Stimulated activated CD8-positive, alpha-beta memory T cell treated with anti-CD3 and anti-CD28 coated beads, Interleukin-12 subunit alpha, Interleukin-12 subunit beta, amount 100 ng/mL, for 24 hours (primary cell): ENCODE data around the gene KCNAB1.

Source experiments
- DNase-seq: peaks from one replicate; pipeline ENCODE4 v3.0.0-alpha.2; 2020; ENCODE audit errors: extremely low read depth

The KCNAB1 gene

GRCh38 chr3:156371701-156372100 lies 251.3 kb downstream of the KCNAB1 start:
- no peak for DNase-seq

- DNase-seq, result no peak
These were observed 252.7 kb downstream of the KCNAB1 start for GRCh38 chr3:156373095-156373494.

GRCh38 chr3:156373654-156374053 lies 253.3 kb downstream of the KCNAB1 start:
- no peak for DNase-seq

- no peak for DNase-seq
These were observed 255.8 kb downstream of the KCNAB1 start for GRCh38 chr3:156376199-156376598.

- no peak for DNase-seq
These were observed 256.9 kb downstream of the KCNAB1 start for GRCh38 chr3:156377266-156377665.

DNA sequence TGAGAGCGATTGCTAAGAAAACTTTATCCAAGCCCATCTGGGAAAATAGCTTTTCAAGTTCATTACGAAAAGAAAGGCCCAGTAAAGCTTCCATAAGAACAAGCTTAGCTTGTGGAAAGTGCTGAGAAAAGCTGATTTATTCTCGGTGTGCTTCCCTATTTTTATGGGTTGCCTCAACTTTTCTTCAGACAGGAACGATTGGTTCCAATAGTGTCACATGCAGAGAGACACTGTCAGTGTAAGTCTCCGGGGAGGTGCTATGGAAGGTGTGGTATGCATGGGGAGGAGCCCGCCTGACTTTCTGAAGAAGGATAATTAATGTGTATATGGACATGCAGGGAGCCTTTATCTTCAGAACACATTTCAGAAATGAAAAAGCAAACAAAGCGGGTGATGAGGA lies 257.3 kb downstream of the KCNAB1 start:
- no peak for DNase-seq

DNA sequence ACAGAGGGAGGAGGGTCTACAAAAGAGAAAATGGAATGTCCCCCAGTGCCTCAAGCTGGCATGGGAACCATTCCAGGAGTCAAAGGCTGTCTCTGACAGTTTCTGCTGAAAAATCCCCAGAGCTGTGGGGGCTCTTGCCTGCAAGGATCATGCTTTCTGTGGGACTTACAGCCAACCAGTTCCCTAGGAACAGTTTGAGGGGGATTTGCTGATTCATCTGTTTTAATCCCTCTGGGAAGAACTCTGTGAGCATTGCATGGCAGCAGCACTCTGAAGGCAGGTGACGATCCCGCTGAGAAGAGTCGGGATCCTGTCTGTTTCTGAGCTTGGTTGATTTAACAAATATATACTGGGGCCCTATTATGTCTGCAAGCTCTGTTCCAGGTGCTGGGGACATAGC lies 258.5 kb downstream of the KCNAB1 start:
- DNase-seq, result no peak

DNA sequence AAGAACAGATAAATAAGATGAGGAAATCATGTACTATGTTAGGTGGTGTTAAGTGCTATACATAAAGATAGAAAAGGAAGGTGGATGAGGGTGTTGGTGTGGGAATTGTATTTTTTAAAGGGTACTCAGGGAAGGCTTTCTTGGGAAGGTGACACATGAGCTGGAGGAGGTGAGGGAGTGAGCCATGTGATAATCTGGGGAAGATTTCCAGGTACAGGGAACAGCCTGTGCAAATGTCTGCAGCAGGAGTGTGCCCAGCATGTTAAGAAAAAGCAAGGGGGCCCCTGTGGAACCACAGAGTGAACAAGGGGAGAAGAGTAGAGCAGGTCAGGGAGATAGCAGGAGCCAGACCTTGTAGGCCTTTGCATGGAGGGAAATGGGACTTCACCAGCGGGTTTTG lies 258.9 kb downstream of the KCNAB1 start:
- DNase-seq, result no peak

GRCh38 chr3:156381253-156381652 lies 260.9 kb downstream of the KCNAB1 start:
- no peak for DNase-seq

- DNase-seq, result no peak
These were observed 262.3 kb downstream of the KCNAB1 start for GRCh38 chr3:156382458-156383346.

- no peak for DNase-seq
These were observed 263.2 kb downstream of the KCNAB1 start for GRCh38 chr3:156383441-156384025.

GRCh38 chr3:156388497-156389448 lies 268.4 kb downstream of the KCNAB1 start:
- no peak for DNase-seq

- DNase-seq, result no peak
These were observed 269.1 kb downstream of the KCNAB1 start for GRCh38 chr3:156389449-156389950.

DNA sequence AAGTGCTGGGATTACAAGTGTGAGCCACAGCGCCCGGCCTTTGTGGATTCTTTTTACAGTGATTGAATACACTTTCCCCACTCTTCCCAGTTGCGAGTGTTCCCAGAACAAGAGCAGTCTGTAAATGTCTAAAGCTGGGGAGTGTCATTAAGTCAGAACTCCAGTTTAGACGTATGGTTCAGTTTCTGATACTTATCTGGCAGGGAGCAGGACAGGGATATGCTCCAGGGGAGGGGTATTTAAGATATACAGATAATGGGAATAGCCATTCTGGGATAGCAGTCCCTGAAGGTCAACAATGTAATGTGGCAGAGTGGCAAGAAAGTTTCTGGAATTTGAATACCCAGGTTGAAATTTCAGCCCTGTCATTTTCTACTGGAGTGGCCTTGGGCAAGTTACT lies 270.5 kb downstream of the KCNAB1 start:
- no peak for DNase-seq

- DNase-seq, result no peak
These were observed 275.8 kb downstream of the KCNAB1 start for GRCh38 chr3:156395961-156396710.

DNA sequence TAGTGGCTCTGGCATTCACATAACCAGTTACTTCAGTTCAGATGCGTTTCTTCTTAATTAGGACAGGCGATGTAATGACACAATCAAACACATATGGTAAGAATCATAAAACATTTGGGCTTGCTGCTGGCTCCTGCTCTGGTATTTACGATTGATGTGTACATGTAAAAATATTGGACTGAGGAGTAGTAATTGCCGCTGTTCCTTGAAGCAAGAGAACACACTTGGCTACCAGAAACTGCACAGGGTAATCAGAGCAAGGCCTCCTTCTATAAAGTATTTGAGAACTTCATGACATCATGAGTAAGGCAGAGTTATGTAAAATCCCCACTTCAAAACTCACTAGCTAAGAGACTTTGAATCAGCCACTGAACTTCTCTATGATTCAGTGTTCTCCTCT lies 276.5 kb downstream of the KCNAB1 start:
- no peak for DNase-seq

DNA sequence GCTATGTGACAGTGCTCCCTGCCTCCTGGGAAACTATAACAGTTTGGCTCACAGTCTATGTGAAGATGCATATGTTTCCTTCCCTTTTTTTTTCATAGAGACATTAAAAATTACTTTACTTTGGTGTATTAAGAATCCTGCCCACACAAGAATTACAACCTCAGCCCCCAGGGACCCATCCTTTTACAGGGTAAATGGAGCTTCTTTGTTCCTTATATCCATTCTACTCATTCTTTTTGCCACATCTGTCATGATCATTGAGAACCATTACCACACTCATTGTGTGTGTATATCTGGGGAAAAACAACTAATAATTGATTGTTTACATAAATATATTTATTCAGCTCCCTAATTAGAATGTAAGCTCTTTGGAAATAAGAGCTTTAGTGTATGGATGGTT lies 277.2 kb downstream of the KCNAB1 start:
- DNase-seq, result no peak

DNA sequence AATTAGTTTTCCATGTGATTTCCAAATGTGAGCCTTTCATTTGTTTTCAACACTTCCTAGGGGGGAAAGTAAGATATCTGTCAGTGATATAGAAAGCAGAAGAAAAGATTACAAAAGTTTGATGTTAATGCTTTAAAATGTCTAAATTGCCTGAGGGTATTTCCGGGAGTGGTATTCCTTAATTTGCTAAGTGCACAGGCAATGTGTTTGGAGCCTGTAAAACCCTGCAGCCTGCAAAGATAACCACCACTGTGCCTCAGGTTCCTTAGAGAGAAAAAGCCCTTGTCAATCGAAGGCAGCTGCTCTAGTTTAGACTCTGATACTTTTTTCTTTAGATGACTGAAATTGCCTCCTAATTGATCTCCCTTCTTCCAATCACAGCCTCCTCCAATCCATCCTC lies 279.7 kb downstream of the KCNAB1 start:
- DNase-seq, result no peak

- no peak for DNase-seq
These were observed 280.4 kb downstream of the KCNAB1 start for GRCh38 chr3:156400735-156401134.

DNA sequence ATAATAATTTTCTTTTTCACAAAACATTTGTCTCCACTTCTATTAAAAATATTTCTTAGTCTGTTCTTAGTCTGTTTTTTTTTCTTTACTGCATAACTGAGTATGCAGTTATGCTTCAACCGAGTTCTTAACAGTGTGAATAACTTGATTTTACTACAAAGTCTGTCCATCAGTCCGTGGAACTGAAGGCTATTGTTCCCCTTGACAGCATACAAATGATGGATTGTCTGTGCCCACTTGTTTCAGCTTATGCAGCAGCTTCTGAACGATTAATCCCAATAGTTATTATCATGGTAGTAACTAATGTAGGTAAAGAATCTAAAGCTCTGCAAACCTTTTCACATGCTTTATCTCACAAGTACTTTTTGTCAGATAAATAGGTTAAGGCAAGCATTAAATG lies 283.8 kb downstream of the KCNAB1 start:
- no peak for DNase-seq

DNA sequence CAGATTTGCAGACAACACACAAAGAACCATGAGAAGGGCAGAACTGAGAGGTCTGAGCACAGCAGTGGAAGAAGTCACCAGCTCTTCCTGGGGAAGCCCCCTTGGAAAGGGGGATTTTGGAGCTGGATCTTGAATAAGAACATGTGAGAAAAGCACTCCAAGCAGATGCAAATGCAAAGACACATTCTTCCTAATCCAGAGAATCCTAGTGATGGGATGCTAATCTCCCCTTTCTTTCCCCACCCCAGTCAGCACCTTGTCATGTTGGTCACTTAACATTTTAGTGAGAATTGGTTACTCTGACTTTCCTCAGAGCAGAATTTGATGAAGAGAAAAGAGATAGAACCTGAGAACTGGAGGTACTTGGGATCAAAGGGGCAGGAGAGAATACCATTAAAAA lies 286.0 kb downstream of the KCNAB1 start:
- DNase-seq, result no peak
